GM12878 (cell line): ENCODE data around the gene BAZ1B.

Experiments used
- MTA3 ChIP-seq: IDR thresholded peaks from 2 replicates; pipeline ENCODE4 v1.6.1; 2012; ENCODE audit warnings: low read length, inconsistent platforms, borderline replicate concordance
- REST ChIP-seq: IDR thresholded peaks from 2 replicates; pipeline ENCODE4 v1.6.1; 2012; ENCODE audit warnings: mild to moderate bottlenecking, low read depth, low read length

GRCh38 chr7:73451780-73452398 is 70.2 kb downstream of the BAZ1B start:
- TF ChIP-seq MTA3 (no peak), REST (no peak)
